ENCODE data around the gene FAM156B. TPM values are rescaled to one million over a fixed set of nuclear protein-coding genes. Genes with fewer than 3 reads are reported as not detected.
"Not testable (repeated sequence)": the region's sequence is repeated elsewhere in the genome, so short reads cannot be mapped to it uniquely, and the experiment has no call there.

FAM156B gene
- total and polyA plus RNA-seq, 2 donors (not counting 1 experiment from before 2014, with no cell fraction given) = 13.3 to 50.8 TPM

GRCh38 chrX:52923781-52924241, 26.7 kb downstream of the FAM156B start:
- Histone ChIP-seq H3K4me2 (replicated peaks; ENCODE audit: low read depth, low read length, poor library complexity, severe bottlenecking) (peak overlapping the region; percentile 47), H3K79me2 (ENCODE audit: control insufficient read depth, insufficient read depth, low read length) (no peaks in the 10 kb centered on the region), H2AFZ (ENCODE audit: insufficient read depth, low read depth, low read length, poor library complexity, severe bottlenecking) (no peak overlapping the region), H3K9me3 (ENCODE audit: control extremely low read depth in 1 of 3, control insufficient read depth in 2 of 3, insufficient read depth in 1 of 3, low read length in 2 of 3) (no peaks in the 10 kb centered on the region), H3K36me3 (replicated peaks in 1 of 2; ENCODE audit: control extremely low read depth in 1 of 2, control insufficient read depth in 1 of 2, extremely low read depth in 1 of 2, insufficient read depth in 2 of 2, low read length in 1 of 2) (no peaks in the 10 kb centered on the region), H3K27ac (ENCODE audit: low read length in 2 of 2) (peak overlapping the region; percentile 2 to 24), H3K4me1 (ENCODE audit: control insufficient read depth in 2 of 2, insufficient read depth in 2 of 2, low read length in 2 of 2) (peaks cover 15 to 20% of the 10 kb centered on the region in 2 donors), H3K4me3 (ENCODE audit: control extremely low read depth in 1 of 5, extremely low read depth in 1 of 5, insufficient read depth in 1 of 5, low read depth in 2 of 5, low read length in 4 of 5) (no peak overlapping the region), H4K20me1 (ENCODE audit: control insufficient read depth, insufficient read depth, low read length, poor library complexity, severe bottlenecking) (no peaks in the 10 kb centered on the region), H3K27me3 (replicated peaks in 1 of 4; ENCODE audit: control extremely low read depth in 1 of 4, control insufficient read depth in 3 of 4, insufficient read depth in 4 of 4, low read length in 3 of 4) (no peaks in the 10 kb centered on the region), H3K9ac (ENCODE audit: low read length) (no peak overlapping the region)
- ATAC-seq (ENCODE audit: low read depth) = no peak
- intact Hi-C loops (cut with micrococcal nuclease) = no loop called here
- H3K4me3 Mint-ChIP-seq = peak overlapping the region; percentile 47
- peaks cover 22% of the 10 kb centered on the region for H3K4me1 Mint-ChIP-seq
- H3K27me3 Mint-ChIP-seq = no peaks in the 10 kb centered on the region
- no peak for TF ChIP-seq EZH2 (IDR thresholded peaks at IDR 0.05; ENCODE audit: borderline replicate concordance, insufficient read depth, low read depth, low read length, poor library complexity, severe bottlenecking)
- TF ChIP-seq, protein P1, sequence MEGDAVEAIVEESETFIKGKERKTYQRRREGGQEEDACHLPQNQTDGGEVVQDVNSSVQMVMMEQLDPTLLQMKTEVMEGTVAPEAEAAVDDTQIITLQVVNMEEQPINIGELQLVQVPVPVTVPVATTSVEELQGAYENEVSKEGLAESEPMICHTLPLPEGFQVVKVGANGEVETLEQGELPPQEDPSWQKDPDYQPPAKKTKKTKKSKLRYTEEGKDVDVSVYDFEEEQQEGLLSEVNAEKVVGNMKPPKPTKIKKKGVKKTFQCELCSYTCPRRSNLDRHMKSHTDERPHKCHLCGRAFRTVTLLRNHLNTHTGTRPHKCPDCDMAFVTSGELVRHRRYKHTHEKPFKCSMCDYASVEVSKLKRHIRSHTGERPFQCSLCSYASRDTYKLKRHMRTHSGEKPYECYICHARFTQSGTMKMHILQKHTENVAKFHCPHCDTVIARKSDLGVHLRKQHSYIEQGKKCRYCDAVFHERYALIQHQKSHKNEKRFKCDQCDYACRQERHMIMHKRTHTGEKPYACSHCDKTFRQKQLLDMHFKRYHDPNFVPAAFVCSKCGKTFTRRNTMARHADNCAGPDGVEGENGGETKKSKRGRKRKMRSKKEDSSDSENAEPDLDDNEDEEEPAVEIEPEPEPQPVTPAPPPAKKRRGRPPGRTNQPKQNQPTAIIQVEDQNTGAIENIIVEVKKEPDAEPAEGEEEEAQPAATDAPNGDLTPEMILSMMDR (IDR thresholded peaks at IDR 0.05) = no peak
- no peaks in the 10 kb centered on the region for H3K9me3 Mint-ChIP-seq (ENCODE audit: insufficient read depth)
- H3K27ac Mint-ChIP-seq = peak overlapping the region; percentile 81
- WGBS (ENCODE audit: insufficient coverage) = no CpG with 5 or more reads among the region's 4 CpGs
- DNase-seq = peak; percentile 47
- POLR2A ChIA-PET = interaction anchor here (1.1 kb wide), 1 partner anchor 11 kb away, joined by 3 read pairs; no protein-coding TSS in a partner anchor
- CTCF ChIA-PET = interaction anchor here (0.7 to 1.3 kb wide), 3 partner anchors 11 to 71 kb away, joined by 3 to 4 read pairs (median 3); no protein-coding TSS in a partner anchor

DNA sequence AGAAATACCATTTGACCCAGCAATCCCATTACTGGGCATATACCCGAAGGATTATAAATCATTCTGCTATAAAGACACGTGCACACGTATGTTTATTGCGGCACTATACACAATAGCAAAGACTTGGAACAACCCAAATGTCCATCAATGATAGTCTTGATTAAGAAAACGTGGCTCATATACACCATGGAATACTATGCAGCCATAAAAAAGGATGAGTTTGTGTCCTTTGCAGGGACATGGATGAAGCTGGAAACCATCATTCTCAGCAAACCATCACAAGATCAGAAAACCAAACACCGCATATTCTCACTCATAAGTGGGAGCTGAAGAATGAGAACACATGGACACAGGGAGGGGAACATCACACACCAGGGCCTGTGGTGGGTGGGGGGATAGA, 33.1 kb downstream of the FAM156B start:
- ATAC-seq (ENCODE audit: low read depth); POLR2A ChIA-PET; H3K27me3 ChIP-seq (replicated peaks in 1 of 4; ENCODE audit: control extremely low read depth in 1 of 4, control insufficient read depth in 3 of 4, insufficient read depth in 4 of 4, low read length in 3 of 4); intact Hi-C loops (cut with micrococcal nuclease); H4K20me1 ChIP-seq (ENCODE audit: control insufficient read depth, insufficient read depth, low read length, poor library complexity, severe bottlenecking); H3K79me2 ChIP-seq (ENCODE audit: control insufficient read depth, insufficient read depth, low read length); DNase-seq; H3K4me3 Mint-ChIP-seq; H3K36me3 ChIP-seq (replicated peaks in 1 of 2; ENCODE audit: control extremely low read depth in 1 of 2, control insufficient read depth in 1 of 2, extremely low read depth in 1 of 2, insufficient read depth in 2 of 2, low read length in 1 of 2); H3K9ac ChIP-seq (ENCODE audit: low read length); H3K9me3 Mint-ChIP-seq (ENCODE audit: insufficient read depth); H2AFZ ChIP-seq (ENCODE audit: insufficient read depth, low read depth, low read length, poor library complexity, severe bottlenecking); H3K27me3 Mint-ChIP-seq; CTCF ChIA-PET; H3K27ac Mint-ChIP-seq; H3K4me1 Mint-ChIP-seq; H3K9me3 ChIP-seq (ENCODE audit: control extremely low read depth in 1 of 3, control insufficient read depth in 2 of 3, insufficient read depth in 1 of 3, low read length in 2 of 3); H3K4me2 ChIP-seq (replicated peaks; ENCODE audit: low read depth, low read length, poor library complexity, severe bottlenecking); H3K4me1 ChIP-seq (ENCODE audit: control insufficient read depth in 2 of 2, insufficient read depth in 2 of 2, low read length in 2 of 2); H3K4me3 ChIP-seq (ENCODE audit: control extremely low read depth in 1 of 5, extremely low read depth in 1 of 5, insufficient read depth in 1 of 5, low read depth in 2 of 5, low read length in 4 of 5); H3K27ac ChIP-seq (ENCODE audit: low read length in 2 of 2): not testable (repeated sequence)
- no CpG with 5 or more reads among the region's 6 CpGs for WGBS (ENCODE audit: insufficient coverage)
